GM19351 (cell line): ENCODE measurements around the gene TRPM3.

Experiments used
- ATAC-seq: cut with Tn5 transposase; IDR thresholded peaks from one replicate; pipeline ENCODE4 v1.9.1; 2021; ENCODE audit warnings: mild to moderate bottlenecking, moderate library complexity; ENCODE audit not compliant: unreplicated experiment

TRPM3 gene

DNA sequence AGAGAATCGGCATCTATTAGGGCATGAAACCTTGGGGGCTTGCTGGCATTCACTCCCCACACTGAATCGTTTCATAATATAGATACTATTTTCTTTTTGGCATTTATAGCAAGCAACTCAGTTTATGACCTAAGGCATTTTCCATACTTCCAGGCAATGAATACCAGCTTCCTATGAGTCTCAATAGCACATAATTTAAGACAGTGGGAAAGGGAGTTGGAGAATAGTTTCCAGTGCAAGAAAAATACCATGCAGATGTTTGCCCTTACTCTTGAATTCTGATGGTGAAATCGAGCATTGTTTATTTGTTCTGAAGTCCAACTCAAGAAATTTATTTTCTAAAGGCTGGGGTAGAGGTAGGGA is 531.1 kb downstream of the TRPM3 start:
- no peak for ATAC-seq

GRCh38 chr9:70589571-70590314 is 531.7 kb downstream of the TRPM3 start:
- ATAC-seq: no peak

DNA sequence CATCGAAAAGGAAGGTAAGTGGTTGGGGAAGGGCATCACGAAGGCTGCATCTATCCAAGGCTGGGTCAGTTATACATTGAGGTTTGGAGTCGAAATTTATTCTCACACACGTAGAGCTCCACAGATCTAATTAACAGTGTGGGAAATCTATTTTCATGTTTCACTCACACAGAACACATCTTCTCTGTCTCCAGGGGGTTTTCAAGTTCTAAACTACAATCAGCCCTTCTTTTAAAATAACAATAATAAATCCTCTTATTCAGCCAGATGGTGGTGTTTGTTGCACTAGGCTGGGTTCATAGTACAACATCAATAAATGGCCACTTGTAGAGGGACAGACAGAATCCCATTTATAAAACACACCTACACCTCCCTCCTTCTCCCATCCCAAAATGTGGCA is 532.4 kb downstream of the TRPM3 start:
- ATAC-seq: no peak

DNA sequence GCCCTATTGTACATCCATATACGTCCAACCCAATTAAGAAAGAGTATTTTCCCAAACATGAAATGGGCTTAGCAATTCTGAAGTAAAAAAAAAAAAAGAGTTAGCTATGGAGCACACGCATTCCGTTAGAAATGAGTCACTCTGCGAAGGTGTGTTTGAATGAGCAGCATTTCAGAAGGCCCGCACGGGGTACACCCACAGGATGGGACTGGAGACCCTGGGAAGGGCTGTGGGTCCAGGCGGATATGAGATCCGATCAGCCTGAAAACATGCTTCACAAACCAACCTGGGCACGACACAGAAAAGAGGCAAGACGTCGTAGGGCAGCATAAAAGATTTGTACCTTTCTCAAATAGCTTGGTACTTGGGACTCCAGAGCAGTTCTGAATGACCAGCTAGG is 533.0 kb downstream of the TRPM3 start:
- no peak for ATAC-seq

GRCh38 chr9:70587201-70587600 is 534.2 kb downstream of the TRPM3 start:
- ATAC-seq: no peak

GRCh38 chr9:70586476-70586875 is 534.9 kb downstream of the TRPM3 start:
- ATAC-seq: no peak

- no peak for ATAC-seq
Measured at GRCh38 chr9:70581955-70582350, 539.5 kb downstream of the TRPM3 start.

DNA sequence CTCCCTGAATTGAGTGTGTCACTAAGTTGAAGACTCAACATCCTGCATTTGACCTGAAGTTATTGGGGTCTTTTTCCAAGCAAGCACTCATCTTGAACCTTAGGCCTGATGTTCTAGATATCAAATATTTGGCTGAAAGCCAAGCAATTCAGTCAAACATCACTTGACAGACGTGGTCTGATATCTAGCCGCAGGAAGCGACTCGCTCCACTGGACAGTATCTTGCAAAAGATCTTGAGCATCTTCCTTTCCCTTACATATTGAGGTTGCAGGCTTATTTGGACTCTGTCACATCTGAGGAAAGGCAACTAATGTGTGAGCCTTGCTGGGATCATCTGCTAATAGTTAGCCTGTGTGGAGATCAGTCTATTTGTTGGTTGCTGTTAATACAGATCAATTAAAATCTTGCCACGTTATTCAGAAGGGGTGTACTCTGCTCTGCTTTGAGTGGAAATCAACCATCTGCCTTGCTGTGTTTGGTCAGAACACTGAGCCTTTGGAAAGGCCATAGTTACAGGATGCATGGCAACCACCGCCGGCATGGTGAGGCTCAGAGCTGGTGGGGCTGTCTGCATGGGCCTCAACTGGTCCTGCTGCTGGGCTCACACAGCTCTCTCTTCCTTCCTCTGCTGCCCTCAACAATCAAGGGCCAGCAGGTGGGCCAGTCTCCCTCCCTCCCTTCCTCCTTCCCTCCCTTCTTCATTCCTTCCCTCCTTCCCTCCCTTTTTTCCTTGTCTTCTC is 540.0 kb downstream of the TRPM3 start:
- no peak for ATAC-seq

GRCh38 chr9:70580606-70581195 is 540.7 kb downstream of the TRPM3 start:
- no peak for ATAC-seq

- no peak for ATAC-seq
Measured at GRCh38 chr9:70579686-70580085, 541.7 kb downstream of the TRPM3 start.

GRCh38 chr9:70578720-70579119 is 542.7 kb downstream of the TRPM3 start:
- no peak for ATAC-seq

GRCh38 chr9:70577671-70578070 is 543.8 kb downstream of the TRPM3 start:
- ATAC-seq: no peak

GRCh38 chr9:70576116-70576515 is 545.3 kb downstream of the TRPM3 start:
- no peak for ATAC-seq

GRCh38 chr9:70574151-70574837 is 547.1 kb downstream of the TRPM3 start:
- no peak for ATAC-seq

DNA sequence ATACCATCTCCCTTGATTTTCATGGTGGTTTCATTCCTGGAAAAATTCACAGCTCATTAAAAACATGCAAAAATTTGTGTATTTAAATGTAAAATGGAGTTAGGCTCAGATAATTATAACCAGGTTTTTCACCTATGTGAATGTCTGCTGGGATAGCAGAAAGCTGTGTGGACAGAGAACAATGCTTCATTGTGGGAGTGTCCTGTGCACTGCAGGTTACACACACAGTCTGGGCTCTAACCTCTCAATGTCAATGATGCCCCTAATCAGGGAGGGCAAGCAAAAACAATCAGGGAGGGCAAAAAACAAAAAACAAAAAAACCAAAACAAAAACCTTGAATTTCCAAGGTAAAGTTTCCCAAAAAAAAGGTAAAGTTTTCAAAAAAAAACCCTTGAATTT is 548.1 kb downstream of the TRPM3 start:
- no peak for ATAC-seq

- no peak for ATAC-seq
Measured at GRCh38 chr9:70571258-70571657, 550.2 kb downstream of the TRPM3 start.

DNA sequence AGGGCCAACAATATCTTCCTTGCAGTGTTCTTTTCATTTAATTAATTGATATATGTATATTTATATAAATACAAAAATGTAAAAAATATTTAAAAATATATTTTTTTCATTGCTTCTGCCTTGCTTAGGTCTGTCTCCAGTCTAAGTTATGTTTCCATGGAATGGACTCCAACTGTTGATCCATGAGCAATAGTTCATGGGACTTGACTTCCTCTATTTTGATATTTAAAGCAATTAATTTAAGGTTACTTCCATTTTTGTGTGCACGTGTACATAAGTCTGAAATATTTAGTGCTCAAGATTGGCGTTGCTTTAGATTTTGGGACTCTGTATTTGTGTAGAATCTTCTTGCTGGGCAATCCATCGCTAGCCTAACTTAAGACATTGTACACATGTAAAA is 551.6 kb downstream of the TRPM3 start:
- no peak for ATAC-seq

DNA sequence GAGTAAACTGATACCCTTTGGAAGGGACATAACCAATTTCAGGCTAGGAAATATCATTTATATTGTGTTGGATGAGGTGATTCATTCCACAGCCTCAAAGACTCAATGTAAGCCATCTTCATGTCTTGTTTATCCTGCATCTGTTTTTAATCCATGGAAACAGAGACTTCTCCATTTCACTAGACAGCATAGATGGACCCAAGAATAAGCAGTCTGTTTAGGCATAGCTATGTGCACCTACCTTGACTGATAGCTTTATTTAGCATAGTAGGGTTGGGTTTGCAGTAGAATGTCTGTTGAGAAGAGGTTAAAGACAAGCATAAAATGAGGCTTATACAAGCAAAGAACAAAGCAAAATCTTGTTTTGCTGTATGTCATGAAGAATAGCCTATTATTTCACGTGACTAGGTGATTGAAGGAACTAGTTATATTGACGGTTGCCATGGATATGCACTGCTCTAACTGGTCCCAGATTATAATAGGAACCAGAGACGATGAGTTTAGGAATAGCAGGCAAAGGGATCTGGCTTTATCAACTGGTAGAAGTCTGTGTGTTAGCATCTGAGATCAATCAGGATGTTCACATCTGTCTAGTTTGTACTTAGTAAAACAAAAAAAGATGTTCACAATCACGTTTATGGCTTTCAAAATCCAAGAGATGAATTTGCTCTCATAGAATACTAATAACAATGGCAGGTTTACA is 552.2 kb downstream of the TRPM3 start:
- ATAC-seq: no peak

DNA sequence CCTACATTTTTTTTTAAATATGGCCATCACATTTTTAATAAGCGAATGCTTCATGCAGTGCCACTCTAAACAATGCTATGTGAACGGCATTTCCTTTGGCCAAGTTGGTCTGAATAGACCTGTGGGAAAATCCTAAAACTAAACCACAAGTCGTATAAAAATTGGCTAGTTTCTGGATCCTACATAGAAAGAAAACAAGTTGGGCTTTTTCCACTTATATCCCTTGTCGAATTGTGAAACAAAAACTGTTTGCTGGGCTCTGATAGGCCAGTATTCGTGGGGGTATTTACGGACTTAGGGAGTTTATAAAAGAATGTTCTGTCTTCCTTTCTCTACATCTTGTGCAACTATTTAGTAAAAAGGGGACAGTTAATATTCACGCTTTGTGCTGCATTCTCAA is 553.9 kb downstream of the TRPM3 start:
- no peak for ATAC-seq

GRCh38 chr9:70566751-70567150 is 554.7 kb downstream of the TRPM3 start:
- ATAC-seq: no peak

DNA sequence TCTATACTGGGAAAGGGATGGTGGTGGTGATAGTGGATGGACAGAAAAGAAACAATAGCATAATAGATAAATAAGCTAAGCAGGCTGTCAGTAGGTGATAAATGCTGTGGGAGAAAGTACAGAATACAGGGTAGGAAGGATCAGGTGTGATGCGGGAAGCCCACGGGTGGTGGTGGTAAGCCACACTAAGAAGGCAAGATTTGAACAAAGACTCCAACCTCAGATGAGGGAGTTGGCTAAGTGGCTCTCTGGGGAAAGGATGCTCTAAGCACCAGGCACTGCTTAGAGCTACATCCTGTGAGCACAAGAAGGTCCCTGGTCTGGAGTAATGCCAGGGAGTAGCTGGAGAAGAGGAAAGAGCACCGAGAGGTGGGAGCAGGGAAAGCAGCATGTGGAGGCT is 555.4 kb downstream of the TRPM3 start:
- ATAC-seq: no peak
